GM19468 (cell line): ENCODE data around the gene TSPAN2.

Source experiments
- ATAC-seq: cut with Tn5 transposase; IDR thresholded peaks from one replicate; pipeline ENCODE4 v1.9.1; 2021; ENCODE audit warnings: mild to moderate bottlenecking, moderate library complexity, moderate number of reproducible peaks; ENCODE audit not compliant: unreplicated experiment; ENCODE audit errors: extremely low read depth

Gene TSPAN2

DNA sequence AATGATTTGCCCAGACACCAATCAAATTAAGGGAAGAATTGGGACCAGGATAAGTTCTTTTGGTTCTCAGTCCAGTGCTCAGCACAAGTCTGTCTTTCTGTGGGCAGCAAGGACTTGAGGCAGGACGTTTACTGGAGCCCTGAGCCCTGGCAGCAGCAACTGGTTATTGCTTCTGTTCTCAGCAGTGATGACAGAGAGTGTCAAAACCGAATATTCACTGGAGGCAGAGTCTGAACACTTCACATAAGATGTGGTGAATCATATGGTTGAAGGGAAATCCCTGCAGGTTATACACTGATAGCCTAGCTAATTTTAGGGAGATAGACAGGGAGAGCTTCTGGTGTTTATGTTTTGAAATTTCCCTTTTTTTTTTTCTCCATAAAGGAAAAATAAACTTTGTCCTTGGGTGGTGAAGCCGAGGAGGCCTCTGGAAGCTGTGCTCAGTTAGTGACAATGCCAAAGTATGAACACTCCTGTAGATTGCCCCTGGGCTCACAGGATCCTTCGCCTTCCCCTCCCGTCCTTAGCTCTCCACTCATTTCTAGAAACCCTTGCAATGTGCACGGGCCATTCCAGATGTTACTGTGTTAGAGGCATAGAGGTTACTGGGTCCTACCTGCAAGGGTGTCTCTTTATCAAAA, 26.3 kb upstream of the TSPAN2 start:
- no peak for ATAC-seq

DNA sequence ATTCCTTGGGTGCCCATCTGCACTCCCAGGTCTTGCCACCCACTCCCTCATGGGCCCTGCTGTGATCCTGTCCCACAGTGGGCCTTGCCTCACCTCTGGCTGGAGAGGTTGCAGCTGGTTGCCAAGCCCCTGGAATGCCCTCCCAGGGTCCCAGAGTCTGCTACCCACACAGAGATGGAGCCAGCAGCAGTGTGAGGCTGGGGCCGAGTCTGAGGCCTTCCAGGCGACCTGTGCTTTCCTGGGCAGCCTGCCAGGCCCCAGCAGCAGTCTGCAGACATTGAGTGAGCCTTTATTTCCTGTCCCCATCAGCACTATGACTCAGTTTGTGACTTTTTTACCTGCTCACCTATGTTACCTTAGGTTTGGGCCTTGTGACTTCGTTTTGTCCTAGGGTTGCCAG, 25.0 kb upstream of the TSPAN2 start:
- no peak for ATAC-seq

DNA sequence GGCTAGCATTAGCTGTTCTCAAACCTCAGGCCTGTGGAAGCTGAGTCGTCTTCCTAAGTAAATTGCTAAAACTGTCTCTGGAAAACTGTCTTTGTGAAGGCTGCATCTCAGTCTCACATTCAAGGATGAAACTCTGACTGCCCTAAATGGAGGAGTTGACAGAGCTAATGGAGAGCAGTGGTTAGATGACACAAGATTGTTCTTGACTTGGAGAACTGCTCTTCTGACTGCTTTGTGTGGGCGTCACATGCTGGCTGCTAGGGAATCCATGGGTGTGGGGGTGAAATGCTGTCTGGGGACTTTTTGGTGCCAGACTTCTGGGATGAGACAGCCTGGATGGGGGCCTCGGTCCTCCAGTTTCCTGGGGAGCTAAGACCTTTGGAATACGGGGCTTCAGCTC, 24.5 kb upstream of the TSPAN2 start:
- no peak for ATAC-seq

DNA sequence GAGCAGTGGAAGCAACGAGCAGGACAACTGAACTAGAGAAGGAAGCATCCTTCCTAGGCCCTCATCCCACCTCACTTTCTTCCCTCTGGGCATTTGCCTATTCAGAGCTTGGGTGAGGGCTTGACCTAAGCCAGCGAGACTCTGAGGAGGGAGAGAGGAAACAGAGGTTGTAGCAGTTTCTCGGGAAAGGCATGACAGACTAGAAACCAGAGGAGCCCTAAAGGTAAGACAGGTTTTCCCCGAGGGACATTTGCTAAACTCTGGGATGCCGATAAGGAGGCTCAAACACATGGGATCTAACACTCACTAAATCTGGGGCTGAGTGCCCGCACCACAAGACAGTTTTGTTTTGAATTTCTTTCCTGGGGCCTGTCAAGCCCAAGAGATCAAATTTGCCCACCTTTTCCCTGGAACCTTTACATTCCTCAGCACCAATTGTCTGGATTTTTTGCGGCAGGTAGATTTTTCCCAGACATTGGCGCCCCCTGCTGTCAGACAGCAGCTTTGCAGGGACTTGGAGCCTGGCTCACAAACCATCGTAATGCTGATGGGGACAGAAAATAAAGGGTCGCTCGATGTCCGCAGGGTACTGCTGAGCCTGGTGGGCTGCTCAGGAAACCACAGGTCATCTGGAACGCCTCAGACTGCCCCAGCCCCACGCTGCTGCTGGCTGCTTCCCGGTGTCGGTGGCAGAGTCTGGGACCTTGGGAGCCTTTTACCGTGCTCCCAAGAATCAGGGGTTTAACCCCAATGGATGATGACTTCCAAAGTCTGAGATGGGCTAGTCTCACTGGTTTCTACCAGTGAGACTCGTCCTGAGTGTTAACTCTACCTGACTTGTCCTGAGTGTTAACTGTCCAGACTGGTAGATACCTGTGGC, 23.4 kb upstream of the TSPAN2 start:
- ATAC-seq: no peak

DNA sequence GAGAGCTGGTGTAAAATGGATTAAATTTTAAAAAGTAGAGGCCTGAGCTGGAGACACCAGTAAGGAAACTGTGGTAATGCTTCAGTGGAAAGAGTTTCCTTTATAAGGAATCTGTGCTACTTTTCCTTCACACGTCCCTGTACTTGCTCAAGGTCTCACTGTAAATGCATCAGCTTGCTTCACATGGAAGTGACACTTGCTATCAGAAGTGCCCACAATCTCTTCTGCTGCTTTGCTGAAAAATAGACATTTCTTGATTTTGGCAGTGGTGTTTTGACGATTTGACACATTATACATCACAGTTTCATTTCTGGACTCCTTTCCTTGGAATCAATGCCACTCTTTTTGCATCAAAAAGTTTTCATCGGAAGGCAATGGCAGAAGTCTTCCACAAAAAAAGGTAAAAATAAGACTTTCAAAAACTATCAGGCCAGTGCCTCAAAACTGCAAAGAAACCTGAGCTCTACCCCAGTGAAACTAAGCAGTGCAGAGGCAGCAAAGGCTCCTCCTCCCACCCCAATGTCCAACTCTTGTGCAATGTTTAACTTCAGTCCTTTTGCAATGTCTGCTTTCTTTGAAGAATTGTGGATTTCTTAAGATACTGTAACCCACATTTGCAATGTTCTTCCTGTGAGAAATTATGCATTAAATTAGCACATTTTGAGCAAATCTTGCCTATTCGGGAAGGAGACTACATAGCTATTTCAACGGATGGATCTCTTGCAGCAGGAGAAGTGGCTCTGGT, 18.4 kb upstream of the TSPAN2 start:
- no peak for ATAC-seq

DNA sequence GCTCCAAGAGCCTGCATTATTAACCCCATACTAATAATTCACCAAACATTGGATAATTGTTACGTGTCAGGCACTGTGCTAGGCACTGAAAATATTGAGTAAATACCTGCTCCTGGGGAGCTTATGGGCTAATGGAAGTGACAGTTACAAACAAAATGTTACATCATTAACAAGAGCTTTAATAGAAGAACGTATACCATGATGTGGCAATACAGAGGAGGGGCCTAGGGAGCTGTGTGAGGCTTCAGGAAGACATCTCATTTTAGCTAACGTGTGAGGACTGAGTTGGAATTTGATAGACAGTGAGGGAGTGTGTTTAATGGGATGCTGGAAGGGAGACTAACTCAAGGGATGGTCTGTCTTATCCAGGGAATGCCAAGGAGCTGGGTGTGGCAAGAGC, 16.5 kb upstream of the TSPAN2 start:
- ATAC-seq: no peak

DNA sequence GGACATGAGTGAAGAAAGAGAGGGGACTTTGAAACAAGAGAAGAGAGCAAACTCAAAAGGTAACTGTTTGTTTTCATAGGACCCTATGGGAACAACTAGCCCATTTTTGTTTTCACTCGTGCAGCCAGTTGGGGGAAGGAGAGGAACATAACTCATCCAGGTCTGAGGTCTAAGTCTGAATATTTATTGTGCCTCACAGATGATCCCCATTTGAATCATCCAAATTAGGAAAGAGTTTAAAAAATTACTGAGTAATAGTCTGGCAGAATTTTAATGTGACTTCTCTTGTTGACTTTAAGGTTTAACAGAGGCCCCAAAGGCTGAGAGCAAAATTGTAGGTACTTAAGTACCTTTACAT, 10.4 kb upstream of the TSPAN2 start:
- no peak for ATAC-seq

DNA sequence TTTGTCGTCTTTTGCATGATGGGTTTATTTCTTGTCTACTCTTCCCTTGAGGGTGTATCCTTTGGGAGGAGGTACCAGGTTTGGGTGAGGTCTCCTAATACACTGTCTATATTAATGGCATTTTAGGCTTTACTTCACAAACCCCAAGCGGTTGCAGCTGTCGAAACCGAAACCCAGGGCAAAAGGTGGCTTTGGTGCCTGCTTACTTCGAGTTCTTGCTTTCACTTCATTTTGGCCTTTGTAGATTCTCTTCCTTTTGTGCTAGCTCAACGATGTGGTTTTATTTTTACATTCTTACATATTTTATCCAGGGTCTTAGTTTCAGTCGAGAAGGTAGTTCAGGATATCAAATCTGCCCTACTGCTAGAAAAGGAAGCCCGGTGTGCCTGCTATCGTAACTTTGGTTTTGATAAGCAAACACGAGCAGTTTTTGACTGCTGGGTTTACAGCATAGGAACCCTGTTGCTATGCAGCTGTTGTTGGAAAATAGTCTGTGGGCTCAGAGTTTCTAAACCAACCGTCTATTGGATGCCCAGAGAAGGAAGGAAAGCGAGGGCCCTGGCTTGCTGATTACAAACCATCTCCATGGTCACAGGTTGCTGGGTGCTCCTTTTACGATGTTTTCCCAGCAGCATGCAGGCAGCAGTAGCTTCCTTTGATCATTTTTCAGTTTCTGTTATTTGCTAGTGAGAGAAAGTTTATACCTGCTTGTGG, 9.8 kb upstream of the TSPAN2 start:
- ATAC-seq: peak; percentile 68

DNA sequence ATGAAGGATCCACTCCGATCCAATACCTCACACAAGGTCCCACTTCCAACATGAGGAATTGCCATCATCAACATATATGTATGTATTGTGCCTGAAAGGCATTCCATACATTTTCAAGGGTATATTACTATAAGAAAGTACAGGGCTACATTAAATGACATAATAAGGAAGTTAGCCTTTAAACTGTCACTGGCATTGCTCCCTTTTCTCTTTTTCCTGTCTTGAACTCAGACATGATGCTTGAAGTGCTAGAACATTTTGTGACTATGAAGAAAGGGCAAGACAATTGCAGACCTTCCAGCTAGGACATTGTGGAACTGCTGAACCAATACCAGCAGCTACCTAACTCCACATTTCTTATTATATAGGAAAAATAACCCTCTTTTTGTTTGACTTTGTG, 2.9 kb upstream of the TSPAN2 start:
- ATAC-seq: no peak

DNA sequence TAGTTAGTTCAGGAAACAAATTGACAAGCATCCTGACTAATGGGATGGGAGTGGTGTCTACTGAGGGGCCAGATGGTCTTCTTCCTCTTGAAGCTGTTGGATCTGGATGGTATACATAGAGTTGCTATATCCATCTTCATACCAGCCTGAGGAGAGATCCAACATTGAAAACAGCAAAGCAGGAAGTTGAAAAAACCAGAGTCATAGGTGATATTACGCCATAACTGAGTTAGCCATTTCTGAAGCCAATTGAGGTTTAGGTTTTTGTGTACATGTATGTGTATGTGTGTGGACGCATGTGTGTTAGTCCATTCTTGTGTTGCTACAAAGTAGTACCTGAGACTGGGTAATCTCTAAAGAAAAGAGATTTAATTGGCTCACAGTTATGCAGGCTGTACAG, 2.3 kb upstream of the TSPAN2 start:
- no peak for ATAC-seq

DNA sequence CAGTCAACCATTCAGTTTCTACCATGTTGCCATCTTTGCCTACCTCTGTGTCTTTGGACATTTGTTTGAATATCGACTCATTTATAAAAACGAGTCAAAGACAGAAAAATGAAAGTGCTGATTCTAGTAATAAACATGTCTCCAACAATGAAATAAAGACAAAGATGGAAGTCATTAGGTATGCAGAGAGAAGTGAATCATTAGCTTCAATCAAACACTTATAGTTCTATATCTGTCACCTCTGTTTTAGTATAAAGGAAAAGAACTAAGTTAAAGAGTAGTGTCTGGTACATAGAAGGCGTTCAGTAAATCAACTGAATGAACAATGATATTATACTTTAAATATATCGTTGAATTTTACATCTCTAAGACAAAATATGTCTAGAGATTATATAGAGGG, 1.7 kb upstream of the TSPAN2 start:
- ATAC-seq: no peak

DNA sequence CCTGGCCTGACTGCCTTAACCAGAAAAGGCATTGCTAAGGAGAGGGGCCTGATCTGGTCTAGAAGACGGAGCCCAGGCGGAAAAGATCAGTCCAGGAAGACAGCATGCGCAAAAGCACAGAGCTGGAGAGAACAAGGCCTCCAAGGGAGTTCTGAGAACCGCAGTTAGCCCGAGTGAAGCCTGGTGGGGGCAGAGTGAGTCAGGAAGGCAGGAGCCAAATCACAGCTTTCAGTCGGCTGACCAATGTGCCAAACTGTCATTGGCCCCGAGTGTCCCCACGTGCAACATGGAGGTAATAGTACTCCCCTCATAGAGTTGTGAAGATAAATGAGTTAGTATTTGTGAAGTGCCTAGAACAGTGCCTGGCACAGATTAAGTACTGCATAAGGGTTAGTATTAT, 1.2 kb upstream of the TSPAN2 start:
- ATAC-seq: no peak

DNA sequence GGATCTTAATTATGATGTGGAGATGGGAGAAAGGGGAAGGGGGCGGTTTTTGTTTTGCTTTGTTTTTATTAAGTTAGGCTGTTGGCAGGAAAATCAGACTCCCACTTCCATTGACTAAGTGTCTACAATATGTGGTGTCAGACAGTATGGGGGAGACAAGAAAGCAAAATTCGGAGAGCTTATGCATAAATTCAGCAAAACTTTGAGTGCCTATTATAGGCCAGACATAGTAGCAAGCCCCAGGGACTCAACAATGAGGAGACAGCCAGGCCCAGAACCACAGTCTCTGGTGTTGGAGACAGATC, 835 bp upstream of the TSPAN2 start:
- ATAC-seq: no peak

DNA sequence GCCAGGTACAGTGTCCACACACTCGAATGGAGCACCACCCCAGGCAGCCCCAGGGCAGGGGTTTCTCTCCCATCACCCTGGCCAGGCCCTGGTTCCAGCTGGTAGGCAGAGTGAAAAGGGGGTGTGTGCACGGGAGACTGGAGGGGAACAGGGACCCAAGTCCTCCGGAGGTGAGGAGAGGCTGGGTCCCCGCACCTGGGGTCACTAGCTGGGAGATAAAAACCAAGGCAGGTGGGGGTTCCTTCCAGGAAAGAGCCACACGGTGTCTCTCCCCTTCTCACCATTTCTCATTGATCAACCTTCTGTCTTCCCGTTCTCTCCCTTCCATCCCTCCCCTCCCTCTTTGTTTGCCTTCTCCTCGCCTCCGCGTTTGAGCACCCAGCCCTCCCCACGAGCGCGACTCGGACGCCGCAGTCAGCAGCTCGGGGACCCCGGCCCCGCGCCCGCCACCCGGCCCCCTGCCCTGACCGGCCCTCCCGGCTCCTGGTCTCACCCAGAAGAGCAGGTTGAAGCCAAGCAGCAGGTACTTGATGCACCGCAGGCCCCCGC, 358 bp downstream of the TSPAN2 start:
- ATAC-seq: no peak

DNA sequence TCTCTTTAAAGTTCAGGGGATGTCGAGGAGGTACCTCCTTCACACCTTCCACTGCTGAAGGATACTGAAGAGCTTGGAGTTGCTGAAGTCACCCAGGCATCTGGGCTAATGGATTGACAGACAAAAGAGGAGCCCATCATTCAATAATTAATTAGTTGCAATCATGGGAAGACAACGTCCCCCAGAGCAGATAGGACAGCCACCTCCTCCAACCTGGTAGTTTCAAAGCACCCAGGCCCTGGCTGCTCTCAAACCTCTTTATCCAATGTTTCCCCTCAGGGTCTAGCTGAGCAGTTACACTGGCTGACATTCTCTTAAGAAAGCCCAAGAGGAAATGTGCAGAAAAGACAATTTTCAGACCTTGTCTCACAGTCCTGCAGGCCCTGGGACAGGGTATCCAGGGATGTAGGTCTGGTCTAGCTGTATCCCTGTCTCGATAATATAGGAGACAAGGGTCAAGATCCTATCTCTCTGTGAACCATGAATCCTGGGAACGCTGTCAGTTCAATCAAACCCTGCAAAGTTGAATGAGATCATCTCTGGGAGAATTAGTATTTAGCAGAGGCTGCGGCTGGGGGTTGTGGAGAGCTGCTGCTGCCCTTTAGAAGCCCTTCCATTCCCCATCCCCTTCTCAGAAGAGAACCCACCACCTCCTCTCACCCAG, 1.1 kb downstream of the TSPAN2 start:
- ATAC-seq: no peak

DNA sequence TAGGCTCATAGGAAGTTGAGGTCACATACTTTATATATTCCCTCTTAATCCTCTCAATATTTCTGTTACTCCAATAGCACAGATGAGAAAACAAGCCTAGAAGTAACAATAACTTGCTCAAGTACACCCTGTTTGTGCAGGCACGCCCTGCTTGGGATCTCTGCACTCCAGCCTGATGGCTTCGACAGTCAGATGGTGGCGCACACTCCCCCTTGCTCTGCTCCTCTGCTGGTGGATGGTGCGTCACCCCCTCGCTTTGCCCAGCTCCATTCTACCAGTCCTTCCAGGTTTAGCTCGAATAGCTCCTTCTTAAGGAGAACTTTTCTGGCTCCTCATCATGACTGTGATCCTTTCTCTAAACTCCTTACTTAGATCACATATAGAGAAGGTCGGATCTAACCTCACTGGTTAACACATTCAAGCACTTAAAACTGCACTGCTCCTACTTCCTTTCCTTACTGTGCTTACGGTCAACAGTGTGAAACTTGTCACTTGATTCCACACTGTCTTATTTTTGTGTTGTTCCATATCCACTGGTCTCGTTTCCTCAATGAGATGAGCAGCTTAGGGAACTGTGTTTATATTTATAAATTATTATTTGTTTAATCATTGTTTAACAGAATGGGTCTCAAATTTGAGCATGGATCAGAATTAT, 3.0 kb downstream of the TSPAN2 start:
- ATAC-seq: no peak

DNA sequence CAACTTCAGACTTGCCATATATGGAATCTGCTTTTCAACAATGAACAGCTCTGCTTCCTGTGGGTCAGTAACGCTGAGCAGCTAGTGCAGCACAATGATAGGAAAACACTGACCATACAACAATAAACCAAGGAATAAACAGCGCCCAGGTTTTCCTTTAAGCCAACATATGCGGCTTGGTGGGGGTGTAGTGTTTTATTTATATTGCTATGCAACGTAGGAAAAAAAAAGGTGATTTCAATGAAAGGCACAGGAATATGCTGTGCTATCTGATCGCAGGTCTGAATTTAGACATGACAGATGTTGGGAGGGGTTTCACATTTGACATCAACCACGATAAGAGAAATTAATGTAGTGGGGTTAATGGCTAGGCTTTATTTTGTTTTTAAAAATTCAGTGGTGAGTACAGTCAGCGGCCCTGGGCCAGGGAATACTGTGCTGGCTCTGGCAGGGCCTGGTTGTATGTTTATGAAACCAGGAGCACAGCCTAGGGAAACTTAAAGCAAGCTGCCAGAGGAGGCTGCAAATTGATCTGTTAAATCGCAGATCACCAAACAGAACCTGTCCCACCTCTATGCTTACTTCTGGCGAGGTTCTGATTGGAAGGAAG, 4.3 kb downstream of the TSPAN2 start:
- ATAC-seq: no peak

DNA sequence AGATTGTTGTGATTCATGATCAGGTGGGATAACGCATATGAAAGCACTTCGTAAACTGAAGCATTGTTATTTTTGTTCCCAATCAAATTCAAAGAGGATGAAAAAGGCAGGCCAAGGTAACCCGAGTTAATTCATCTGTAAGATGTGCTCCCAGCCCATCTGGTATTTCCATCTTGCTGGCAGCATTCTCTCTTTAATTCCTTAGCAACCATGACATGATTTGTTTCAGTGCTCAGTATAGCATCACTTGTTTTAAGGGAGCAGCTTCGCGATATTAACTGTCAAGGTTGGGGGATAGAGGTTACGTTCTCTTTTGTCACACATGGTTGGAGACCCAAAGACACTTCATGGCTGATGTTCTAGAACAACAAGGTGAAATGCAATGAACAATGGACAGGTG, 6.4 kb downstream of the TSPAN2 start:
- ATAC-seq: no peak

DNA sequence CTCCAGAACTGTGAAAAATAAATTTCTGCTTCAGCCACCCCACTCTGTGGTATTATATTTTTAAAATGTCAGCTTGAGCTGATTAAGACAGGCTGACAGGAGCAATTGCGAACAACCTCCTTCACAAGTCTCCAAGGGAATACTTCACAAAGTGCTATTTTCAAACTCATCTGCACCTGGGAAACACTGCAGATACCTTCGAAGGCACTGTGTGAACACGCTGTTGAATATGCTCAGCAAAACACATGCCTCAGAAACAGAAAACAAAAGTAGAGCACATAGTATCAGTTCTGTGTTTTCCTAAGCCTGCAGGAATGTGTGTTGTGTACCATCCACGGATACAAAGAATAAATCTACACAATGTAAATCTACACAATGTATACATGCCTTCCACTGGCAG, 10.6 kb downstream of the TSPAN2 start:
- ATAC-seq: no peak
